ENCODE data around the gene CLEC12A.
"Not testable (repeated sequence)": the region's sequence is repeated elsewhere in the genome, so short reads cannot be mapped to it uniquely, and the experiment has no call there.

The CLEC12A gene

GRCh38 chr12:9969673-9970072 lies 1.5 kb upstream of the CLEC12A start:
- DNase-seq (ENCODE audit: low read depth in 3 of 3), result no peak

GRCh38 chr12:9973949-9974348 lies 2.7 kb downstream of the CLEC12A start:
- no peak for DNase-seq (ENCODE audit: low read depth in 3 of 3)

GRCh38 chr12:9974731-9975130 lies 3.5 kb downstream of the CLEC12A start:
- not testable (repeated sequence) for DNase-seq (ENCODE audit: low read depth in 3 of 3)

- no peak for DNase-seq (ENCODE audit: low read depth in 3 of 3)
These were observed 4.4 kb downstream of the CLEC12A start for GRCh38 chr12:9975614-9976013.

GRCh38 chr12:9976626-9977025 lies 5.4 kb downstream of the CLEC12A start:
- DNase-seq (ENCODE audit: low read depth in 3 of 3), result not testable (repeated sequence)

GRCh38 chr12:9977916-9978315 lies 6.7 kb downstream of the CLEC12A start:
- DNase-seq (ENCODE audit: low read depth in 3 of 3), result no peak

- DNase-seq (ENCODE audit: low read depth in 3 of 3), result no peak
These were observed 8.9 kb downstream of the CLEC12A start for GRCh38 chr12:9980126-9980525.

GRCh38 chr12:9991876-9992275 lies 20.7 kb downstream of the CLEC12A start:
- no peak for DNase-seq (ENCODE audit: low read depth in 3 of 3)

GRCh38 chr12:9992296-9992695 lies 21.1 kb downstream of the CLEC12A start:
- DNase-seq (ENCODE audit: low read depth in 3 of 3), result no peak

GRCh38 chr12:9999016-9999415 lies 27.8 kb downstream of the CLEC12A start, which contains the start of gene CLEC1B:
TSS of gene CLEC1B (minus strand) at chr12:9999121. CDS start at chr12:9999100, 21 bp downstream.
- DNase-seq (ENCODE audit: low read depth in 3 of 3), result no peak

GRCh38 chr12:10001171-10001776 lies 30.1 kb downstream of the CLEC12A start:
- DNase-seq (ENCODE audit: low read depth in 3 of 3), result no peak

- DNase-seq (ENCODE audit: low read depth in 3 of 3), result no peak
These were observed 41.6 kb downstream of the CLEC12A start for GRCh38 chr12:10012630-10013330.

- no peak for DNase-seq (ENCODE audit: low read depth in 3 of 3)
These were observed 44.2 kb downstream of the CLEC12A start for GRCh38 chr12:10015450-10015849.

GRCh38 chr12:10016881-10017280 lies 45.7 kb downstream of the CLEC12A start:
- no peak for DNase-seq (ENCODE audit: low read depth in 3 of 3)

GRCh38 chr12:10018386-10018785 lies 47.2 kb downstream of the CLEC12A start:
- no peak for DNase-seq (ENCODE audit: low read depth in 3 of 3)

- DNase-seq (ENCODE audit: low read depth in 3 of 3), result no peak
These were observed 50.1 kb downstream of the CLEC12A start for GRCh38 chr12:10021342-10021741.

GRCh38 chr12:10025236-10025635 lies 54.0 kb downstream of the CLEC12A start:
- no peak for DNase-seq (ENCODE audit: low read depth in 3 of 3)

- not testable (repeated sequence) for DNase-seq (ENCODE audit: low read depth in 3 of 3)
These were observed 55.5 kb downstream of the CLEC12A start for GRCh38 chr12:10026666-10027065.

- DNase-seq (ENCODE audit: low read depth in 3 of 3), result no peak
These were observed 56.1 kb downstream of the CLEC12A start for GRCh38 chr12:10027311-10027710.

GRCh38 chr12:10027721-10028120 lies 56.5 kb downstream of the CLEC12A start:
- no peak for DNase-seq (ENCODE audit: low read depth in 3 of 3)

GRCh38 chr12:10030446-10030845 lies 59.2 kb downstream of the CLEC12A start, which contains the start of gene CLEC9A:
TSS of gene CLEC9A (plus strand) at chr12:10030682. CDS start at chr12:10052688, 22,006 bp downstream.
- DNase-seq (ENCODE audit: low read depth in 3 of 3), result no peak

- no peak for DNase-seq (ENCODE audit: low read depth in 3 of 3)
These were observed 60.1 kb downstream of the CLEC12A start for GRCh38 chr12:10031321-10031720.

GRCh38 chr12:10031771-10032175 lies 60.6 kb downstream of the CLEC12A start:
- no peak for DNase-seq (ENCODE audit: low read depth in 3 of 3)
